Small intestine (tissue), 7 donors: ENCODE data around the gene HSD17B2. TPM values are rescaled to one million over a fixed set of nuclear protein-coding genes. Genes with fewer than 3 reads are reported as not detected.
"Not testable (repeated sequence)": the region's sequence is repeated elsewhere in the genome, so short reads cannot be mapped to it uniquely, and the experiment has no call there.

Source experiments
- DNase-seq, 2 donors: peaks; one replicate each; pipeline versions ENCODE4 v3.0.0 to v3.0.0-alpha.2; 2013
- FAIRE-seq: peaks from 2 replicates; lab custom pipeline; 2012; peaks lifted over from hg19 to GRCh38; lab: Jason Lieb, UNC
- H3K27ac ChIP-seq, 3 donors: one replicate each; pipeline ENCODE4 v1.5.1; 2013; ENCODE audit warnings: low read length in 2 of 3, mild to moderate bottlenecking in 2 of 3, control low read depth in 1 of 3, inconsistent platforms in 1 of 3, low read depth in 1 of 3, moderate library complexity in 1 of 3
- H3K27me3 ChIP-seq, 3 donors: one replicate each; pipeline ENCODE4 v1.6.1; 2013; ENCODE audit warnings: low read length in 3 of 3, inconsistent platforms in 1 of 3; ENCODE audit not compliant: control insufficient read depth in 3 of 3, insufficient read depth in 3 of 3
- H3K36me3 ChIP-seq, 3 donors: one replicate each; pipeline ENCODE4 v1.6.1; 2013; ENCODE audit warnings: low read length in 3 of 3, inconsistent platforms in 1 of 3, low read depth in 1 of 3, mild to moderate bottlenecking in 1 of 3, moderate library complexity in 1 of 3; ENCODE audit not compliant: control insufficient read depth in 3 of 3, insufficient read depth in 2 of 3
- H3K4me1 ChIP-seq, 3 donors: one replicate each; pipeline ENCODE4 v1.6.1; 2013; ENCODE audit warnings: low read length in 2 of 3, inconsistent platforms in 1 of 3, low read depth in 1 of 3, mild to moderate bottlenecking in 1 of 3, moderate library complexity in 1 of 3; ENCODE audit not compliant: control insufficient read depth in 3 of 3, insufficient read depth in 2 of 3
- H3K4me3 ChIP-seq, 3 donors: one replicate each; pipeline ENCODE4 v1.5.1; 2013; ENCODE audit warnings: low read length in 3 of 3, control low read depth in 1 of 3, inconsistent platforms in 1 of 3, low read depth in 1 of 3, mild to moderate bottlenecking in 1 of 3, moderate library complexity in 1 of 3
- H3K9me3 ChIP-seq, 2 donors: one replicate each; pipeline ENCODE4 v1.6.1; 2013; ENCODE audit warnings: low read depth in 1 of 2, low read length in 1 of 2; ENCODE audit not compliant: control insufficient read depth in 2 of 2, insufficient read depth in 1 of 2
- WGBS, 3 donors: extraction: QIAGEN DNeasy Blood & Tissue Kit; methylation state at CpG; one replicate each; pipeline ENCODE4 v1.1.7; 2013; 5-methylcytosine and 5-hydroxymethylcytosine counted together
- polyA plus RNA-seq, 4 donors: library from polyadenylated mRNA; stranded (reverse) in 3 of 4; unstranded in 1 of 4; fragments of 200-250 nt in 3 of 4; fragments of 120-200 nt in 1 of 4; gene quantifications; one replicate each; pipeline versions ENCODE4 v1.2.1 to v1.2.3, GENCODE V29; 2013
- donor health status: healthy with polysubstance abuse.
- donor health status: control.
- donor health status: control.
- donor health status: Bipolar disorder and iron deficiency.
- donor health status: healthy.

The HSD17B2 gene
- polyA plus RNA-seq, 4 donors = 71.7 to 250 (median 182) TPM

GRCh38 chr16:82109266-82109665, 74.2 kb downstream of the HSD17B2 start:
- 69 to 78% (median 74%) methylated on average over 3 of the region's 3 CpGs for WGBS, 3 donors
- H3K36me3 ChIP-seq, H3K4me3 ChIP-seq, H3K27ac ChIP-seq, H3K9me3 ChIP-seq, DNase-seq, FAIRE-seq, H3K4me1 ChIP-seq, H3K27me3 ChIP-seq: not testable (repeated sequence)

GRCh38 chr16:82111944-82112343, 76.9 kb downstream of the HSD17B2 start:
- no peaks in the 10 kb centered on the region for H3K27me3 ChIP-seq
- H3K4me1 ChIP-seq = no peaks in the 10 kb centered on the region
- no peak overlapping the region for H3K27ac ChIP-seq
- no peak for FAIRE-seq
- no peaks in the 10 kb centered on the region for H3K36me3 ChIP-seq
- H3K4me3 ChIP-seq = no peak overlapping the region
- peak in 1 of 2 donors; percentile 25 for DNase-seq
- H3K9me3 ChIP-seq = no peaks in the 10 kb centered on the region
- 43 to 74% (median 56%) methylated on average over 2 of the region's 2 CpGs for WGBS, 3 donors

GRCh38 chr16:82113741-82114140, 78.7 kb downstream of the HSD17B2 start:
- no peak overlapping the region for H3K4me3 ChIP-seq
- no peak overlapping the region for H3K27ac ChIP-seq
- DNase-seq = no peak
- no peaks in the 10 kb centered on the region for H3K4me1 ChIP-seq
- no peaks in the 10 kb centered on the region for H3K9me3 ChIP-seq
- WGBS, 3 donors = 64 to 73% (median 68%) methylated on average over 3 of the region's 3 CpGs
- no peaks in the 10 kb centered on the region for H3K27me3 ChIP-seq
- H3K36me3 ChIP-seq = no peaks in the 10 kb centered on the region
- no peak for FAIRE-seq

- Histone ChIP-seq H3K9me3 (no peaks in the 10 kb centered on the region), H3K4me1 (no peaks in the 10 kb centered on the region), H3K4me3 (no peak overlapping the region), H3K36me3 (no peaks in the 10 kb centered on the region), H3K27ac (no peak overlapping the region), H3K27me3 (no peaks in the 10 kb centered on the region)
- FAIRE-seq = no peak
- 56 to 67% (median 57%) methylated on average over 1 of the region's 1 CpG for WGBS, 3 donors
- DNase-seq = no peak
Observed at GRCh38 chr16:82116535-82116934, 81.5 kb downstream of the HSD17B2 start.

- no peaks in the 10 kb centered on the region for H3K9me3 ChIP-seq
- FAIRE-seq (no peak), DNase-seq (no peak)
- no peaks in the 10 kb centered on the region for H3K27me3 ChIP-seq
- no peaks in the 10 kb centered on the region for H3K36me3 ChIP-seq
- no peak overlapping the region for H3K27ac ChIP-seq
- no peak overlapping the region for H3K4me3 ChIP-seq
- no peaks in the 10 kb centered on the region for H3K4me1 ChIP-seq
- 91 to 95% (median 93%) methylated on average over 2 of the region's 2 CpGs for WGBS, 3 donors
Observed at GRCh38 chr16:82118749-82119148, 83.7 kb downstream of the HSD17B2 start.

- FAIRE-seq (no peak), DNase-seq (no peak)
- H3K27me3 ChIP-seq = no peaks in the 10 kb centered on the region
- H3K4me3 ChIP-seq = no peak overlapping the region
- H3K9me3 ChIP-seq = no peaks in the 10 kb centered on the region
- H3K36me3 ChIP-seq = no peaks in the 10 kb centered on the region
- H3K27ac ChIP-seq = no peak overlapping the region
- WGBS, 3 donors = 71 to 72% (median 72%) methylated on average over 4 of the region's 4 CpGs
- no peaks in the 10 kb centered on the region for H3K4me1 ChIP-seq
Observed at GRCh38 chr16:82119405-82119804, 84.4 kb downstream of the HSD17B2 start.

GRCh38 chr16:82124651-82125050, 89.6 kb downstream of the HSD17B2 start:
- 83 to 90% (median 87%) methylated on average over 3 of the region's 3 CpGs for WGBS, 3 donors
- no peak for FAIRE-seq
- no peak overlapping the region for H3K4me3 ChIP-seq

GRCh38 chr16:82129881-82130280, 94.8 kb downstream of the HSD17B2 start:
- peaks cover 0 to 5% of the 10 kb centered on the region in 2 donors for H3K9me3 ChIP-seq
- WGBS, 3 donors = 71 to 82% (median 78%) methylated on average over 3 of the region's 3 CpGs
- no peaks in the 10 kb centered on the region for H3K4me1 ChIP-seq
- no peaks in the 10 kb centered on the region for H3K27me3 ChIP-seq
- FAIRE-seq (no peak), DNase-seq (no peak)
- no peak overlapping the region for H3K27ac ChIP-seq
- no peak overlapping the region for H3K4me3 ChIP-seq
- H3K36me3 ChIP-seq = no peaks in the 10 kb centered on the region

More at GRCh38 chr16:82124651-82125050, 89.6 kb downstream of the HSD17B2 start:
- peaks cover 0 to 5% of the 10 kb centered on the region in 2 donors for H3K9me3 ChIP-seq
- no peak for DNase-seq
- no peaks in the 10 kb centered on the region for H3K4me1 ChIP-seq
- H3K27ac ChIP-seq = no peak overlapping the region
- no peaks in the 10 kb centered on the region for H3K36me3 ChIP-seq
- no peaks in the 10 kb centered on the region for H3K27me3 ChIP-seq

- Histone ChIP-seq H3K9me3 (peaks cover 0 to 2% of the 10 kb centered on the region in 2 donors), H3K27ac (no peak overlapping the region), H3K4me3 (no peak overlapping the region), H3K4me1 (no peaks in the 10 kb centered on the region), H3K36me3 (no peaks in the 10 kb centered on the region), H3K27me3 (no peaks in the 10 kb centered on the region)
- 70 to 87% (median 81%) methylated on average over 6 of the region's 6 CpGs for WGBS, 3 donors
- FAIRE-seq = no peak
- DNase-seq = no peak
Observed at GRCh38 chr16:82133798-82134197, 98.7 kb downstream of the HSD17B2 start.
